Measurements from ENCODE around the gene DPF3. TPM values are rescaled to one million over a fixed set of nuclear protein-coding genes. Genes with fewer than 3 reads are reported as not detected.

The DPF3 gene
- polyA plus RNA-seq, 4 donors: 1.0 to 2.4 (median 1.5) TPM

GRCh38 chr14:72722201-72722785, 171.6 kb downstream of the DPF3 start:
- 88 to 92% (median 90%) methylated on average over 11 of the region's 11 CpGs for WGBS, 3 donors
- FAIRE-seq: no peak
- H3K4me1 ChIP-seq (ENCODE audit: control insufficient read depth in 3 of 3, insufficient read depth in 2 of 3, low read depth in 1 of 3, low read length in 2 of 3): peaks cover 0 to 3% (median 0%) of the 10 kb centered on the region in 3 donors

GRCh38 chr14:72721083-72721482, 172.8 kb downstream of the DPF3 start:
- Histone ChIP-seq H3K4me3 (ENCODE audit: low read depth in 1 of 3, low read length in 3 of 3) (no peak overlapping the region), H3K27ac (ENCODE audit: low read depth in 1 of 3, low read length in 2 of 3) (no peak overlapping the region), H3K4me1 (ENCODE audit: control insufficient read depth in 3 of 3, insufficient read depth in 2 of 3, low read depth in 1 of 3, low read length in 2 of 3) (peaks cover 0 to 3% (median 0%) of the 10 kb centered on the region in 3 donors), H3K9me3 (ENCODE audit: control insufficient read depth in 2 of 2, insufficient read depth in 1 of 2, low read depth in 1 of 2, low read length in 1 of 2) (no peaks in the 10 kb centered on the region), H3K36me3 (ENCODE audit: control insufficient read depth in 3 of 3, insufficient read depth in 2 of 3, low read depth in 1 of 3, low read length in 3 of 3) (no peaks in the 10 kb centered on the region), H3K27me3 (ENCODE audit: control insufficient read depth in 3 of 3, insufficient read depth in 3 of 3, low read length in 3 of 3) (no peaks in the 10 kb centered on the region)
- no peak for DNase-seq
- FAIRE-seq: no peak

More at GRCh38 chr14:72722201-72722785, 171.6 kb downstream of the DPF3 start:
- Histone ChIP-seq H3K36me3 (ENCODE audit: control insufficient read depth in 3 of 3, insufficient read depth in 2 of 3, low read depth in 1 of 3, low read length in 3 of 3) (no peaks in the 10 kb centered on the region), H3K27me3 (ENCODE audit: control insufficient read depth in 3 of 3, insufficient read depth in 3 of 3, low read length in 3 of 3) (no peaks in the 10 kb centered on the region), H3K9me3 (ENCODE audit: control insufficient read depth in 2 of 2, insufficient read depth in 1 of 2, low read depth in 1 of 2, low read length in 1 of 2) (no peaks in the 10 kb centered on the region), H3K4me3 (ENCODE audit: low read depth in 1 of 3, low read length in 3 of 3) (no peak overlapping the region), H3K27ac (ENCODE audit: low read depth in 1 of 3, low read length in 2 of 3) (no peak overlapping the region)
- no peak for DNase-seq

GRCh38 chr14:72717220-72717619, 176.7 kb downstream of the DPF3 start:
- no peaks in the 10 kb centered on the region for H3K4me1 ChIP-seq (ENCODE audit: control insufficient read depth in 3 of 3, insufficient read depth in 2 of 3, low read depth in 1 of 3, low read length in 2 of 3)
- 90 to 96% (median 92%) methylated on average over 2 of the region's 2 CpGs for WGBS, 3 donors
- H3K9me3 ChIP-seq (ENCODE audit: control insufficient read depth in 2 of 2, insufficient read depth in 1 of 2, low read depth in 1 of 2, low read length in 1 of 2): no peaks in the 10 kb centered on the region
- H3K4me3 ChIP-seq (ENCODE audit: low read depth in 1 of 3, low read length in 3 of 3): no peak overlapping the region
- H3K27ac ChIP-seq (ENCODE audit: low read depth in 1 of 3, low read length in 2 of 3): no peak overlapping the region
- H3K36me3 ChIP-seq (ENCODE audit: control insufficient read depth in 3 of 3, insufficient read depth in 2 of 3, low read depth in 1 of 3, low read length in 3 of 3): no peaks in the 10 kb centered on the region
- no peaks in the 10 kb centered on the region for H3K27me3 ChIP-seq (ENCODE audit: control insufficient read depth in 3 of 3, insufficient read depth in 3 of 3, low read length in 3 of 3)
- no peak for DNase-seq
- no peak for FAIRE-seq

GRCh38 chr14:72716476-72716875, 177.4 kb downstream of the DPF3 start:
- no peaks in the 10 kb centered on the region for H3K36me3 ChIP-seq (ENCODE audit: control insufficient read depth in 3 of 3, insufficient read depth in 2 of 3, low read depth in 1 of 3, low read length in 3 of 3)
- DNase-seq: no peak
- no peak overlapping the region for H3K4me3 ChIP-seq (ENCODE audit: low read depth in 1 of 3, low read length in 3 of 3)
- 86 to 93% (median 89%) methylated on average over 4 of the region's 4 CpGs for WGBS, 3 donors
- FAIRE-seq: no peak
- no peaks in the 10 kb centered on the region for H3K4me1 ChIP-seq (ENCODE audit: control insufficient read depth in 3 of 3, insufficient read depth in 2 of 3, low read depth in 1 of 3, low read length in 2 of 3)
- H3K27ac ChIP-seq (ENCODE audit: low read depth in 1 of 3, low read length in 2 of 3): no peak overlapping the region
- no peaks in the 10 kb centered on the region for H3K9me3 ChIP-seq (ENCODE audit: control insufficient read depth in 2 of 2, insufficient read depth in 1 of 2, low read depth in 1 of 2, low read length in 1 of 2)
- H3K27me3 ChIP-seq (ENCODE audit: control insufficient read depth in 3 of 3, insufficient read depth in 3 of 3, low read length in 3 of 3): no peaks in the 10 kb centered on the region

- H3K27ac ChIP-seq (ENCODE audit: low read depth in 1 of 3, low read length in 2 of 3): no peak overlapping the region
- no peaks in the 10 kb centered on the region for H3K4me1 ChIP-seq (ENCODE audit: control insufficient read depth in 3 of 3, insufficient read depth in 2 of 3, low read depth in 1 of 3, low read length in 2 of 3)
- 60 to 66% (median 64%) methylated on average over 9 of the region's 9 CpGs for WGBS, 3 donors
- H3K36me3 ChIP-seq (ENCODE audit: control insufficient read depth in 3 of 3, insufficient read depth in 2 of 3, low read depth in 1 of 3, low read length in 3 of 3): no peaks in the 10 kb centered on the region
- H3K27me3 ChIP-seq (ENCODE audit: control insufficient read depth in 3 of 3, insufficient read depth in 3 of 3, low read length in 3 of 3): no peaks in the 10 kb centered on the region
- H3K9me3 ChIP-seq (ENCODE audit: control insufficient read depth in 2 of 2, insufficient read depth in 1 of 2, low read depth in 1 of 2, low read length in 1 of 2): no peaks in the 10 kb centered on the region
- FAIRE-seq: no peak
- no peak for DNase-seq
- H3K4me3 ChIP-seq (ENCODE audit: low read depth in 1 of 3, low read length in 3 of 3): no peak overlapping the region
These were observed 178.1 kb downstream of the DPF3 start for GRCh38 chr14:72715850-72716228.

- DNase-seq (no peak), FAIRE-seq (no peak)
- no peaks in the 10 kb centered on the region for H3K4me1 ChIP-seq (ENCODE audit: control insufficient read depth in 3 of 3, insufficient read depth in 2 of 3, low read depth in 1 of 3, low read length in 2 of 3)
- WGBS, 3 donors: 77 to 93% (median 82%) methylated on average over 6 to 7 of the region's 7 CpGs
- H3K9me3 ChIP-seq (ENCODE audit: control insufficient read depth in 2 of 2, insufficient read depth in 1 of 2, low read depth in 1 of 2, low read length in 1 of 2): no peaks in the 10 kb centered on the region
- no peak overlapping the region for H3K27ac ChIP-seq (ENCODE audit: low read depth in 1 of 3, low read length in 2 of 3)
- no peak overlapping the region for H3K4me3 ChIP-seq (ENCODE audit: low read depth in 1 of 3, low read length in 3 of 3)
- H3K27me3 ChIP-seq (ENCODE audit: control insufficient read depth in 3 of 3, insufficient read depth in 3 of 3, low read length in 3 of 3): no peaks in the 10 kb centered on the region
- H3K36me3 ChIP-seq (ENCODE audit: control insufficient read depth in 3 of 3, insufficient read depth in 2 of 3, low read depth in 1 of 3, low read length in 3 of 3): no peaks in the 10 kb centered on the region
These were observed 178.6 kb downstream of the DPF3 start for GRCh38 chr14:72715215-72715849.

GRCh38 chr14:72714871-72715214, 179.1 kb downstream of the DPF3 start:
- Histone ChIP-seq H3K9me3 (ENCODE audit: control insufficient read depth in 2 of 2, insufficient read depth in 1 of 2, low read depth in 1 of 2, low read length in 1 of 2) (no peaks in the 10 kb centered on the region), H3K4me3 (ENCODE audit: low read depth in 1 of 3, low read length in 3 of 3) (no peak overlapping the region), H3K36me3 (ENCODE audit: control insufficient read depth in 3 of 3, insufficient read depth in 2 of 3, low read depth in 1 of 3, low read length in 3 of 3) (no peaks in the 10 kb centered on the region), H3K27me3 (ENCODE audit: control insufficient read depth in 3 of 3, insufficient read depth in 3 of 3, low read length in 3 of 3) (no peaks in the 10 kb centered on the region), H3K4me1 (ENCODE audit: control insufficient read depth in 3 of 3, insufficient read depth in 2 of 3, low read depth in 1 of 3, low read length in 2 of 3) (no peaks in the 10 kb centered on the region), H3K27ac (ENCODE audit: low read depth in 1 of 3, low read length in 2 of 3) (no peak overlapping the region)
- FAIRE-seq: no peak
- WGBS, 3 donors: 81 to 88% (median 85%) methylated on average over 8 of the region's 8 CpGs
- no peak for DNase-seq

- no peaks in the 10 kb centered on the region for H3K36me3 ChIP-seq (ENCODE audit: control insufficient read depth in 3 of 3, insufficient read depth in 2 of 3, low read depth in 1 of 3, low read length in 3 of 3)
- FAIRE-seq (no peak), DNase-seq (peak in 1 of 2 donors; percentile 6)
- H3K27me3 ChIP-seq (ENCODE audit: control insufficient read depth in 3 of 3, insufficient read depth in 3 of 3, low read length in 3 of 3): no peaks in the 10 kb centered on the region
- H3K9me3 ChIP-seq (ENCODE audit: control insufficient read depth in 2 of 2, insufficient read depth in 1 of 2, low read depth in 1 of 2, low read length in 1 of 2): no peaks in the 10 kb centered on the region
- H3K27ac ChIP-seq (ENCODE audit: low read depth in 1 of 3, low read length in 2 of 3): no peak overlapping the region
- WGBS, 3 donors: 70 to 96% (median 72%) methylated on average over 14 of the region's 14 CpGs
- no peak overlapping the region for H3K4me3 ChIP-seq (ENCODE audit: low read depth in 1 of 3, low read length in 3 of 3)
- H3K4me1 ChIP-seq (ENCODE audit: control insufficient read depth in 3 of 3, insufficient read depth in 2 of 3, low read depth in 1 of 3, low read length in 2 of 3): no peaks in the 10 kb centered on the region
These were observed 179.8 kb downstream of the DPF3 start for GRCh38 chr14:72714094-72714493.

GRCh38 chr14:72711936-72712335, 182.0 kb downstream of the DPF3 start:
- Histone ChIP-seq H3K36me3 (ENCODE audit: control insufficient read depth in 3 of 3, insufficient read depth in 2 of 3, low read depth in 1 of 3, low read length in 3 of 3) (peaks cover 0 to 2% (median 0%) of the 10 kb centered on the region in 3 donors), H3K27me3 (ENCODE audit: control insufficient read depth in 3 of 3, insufficient read depth in 3 of 3, low read length in 3 of 3) (no peaks in the 10 kb centered on the region), H3K4me1 (ENCODE audit: control insufficient read depth in 3 of 3, insufficient read depth in 2 of 3, low read depth in 1 of 3, low read length in 2 of 3) (no peaks in the 10 kb centered on the region), H3K4me3 (ENCODE audit: low read depth in 1 of 3, low read length in 3 of 3) (no peak overlapping the region), H3K27ac (ENCODE audit: low read depth in 1 of 3, low read length in 2 of 3) (no peak overlapping the region), H3K9me3 (ENCODE audit: control insufficient read depth in 2 of 2, insufficient read depth in 1 of 2, low read depth in 1 of 2, low read length in 1 of 2) (no peaks in the 10 kb centered on the region)
- no peak for FAIRE-seq
- whole genome bisulfite sequencing, 3 donors: 88 to 96% (median 93%) methylated on average over 12 of the region's 12 CpGs
- DNase-seq: no peak

Data from small intestine (tissue), 7 donors.